Purkinje cell (primary cell): ENCODE data around the gene PCDHGC4. TPM values are rescaled to one million over a fixed set of nuclear protein-coding genes. Genes with fewer than 3 reads are reported as not detected.

Source experiments
- polyA plus RNA-seq: library from polyadenylated mRNA; unstranded; fragments of >200 nt; fragmentation: Nextera tagmentation; gene quantifications from 2 replicates; pipeline ENCODE4 v1.2.1, GENCODE V29; 2014

The PCDHGC4 gene
- 0.22 and 4.5 TPM in 2 replicates for polyA plus RNA-seq

GRCh38 chr5:141484641-141485311, at the start of gene PCDHGC4:
PCDHGC4 (plus strand) TSS chr5:141485030; CDS start chr5:141485174, 144 bp downstream.

GRCh38 chr5:141475625-141476131, 9.2 kb upstream of the PCDHGC4 start, which contains the start of gene PCDHGC3:
PCDHGC3 (plus strand) TSS chr5:141475966; CDS start chr5:141476117, 151 bp downstream.

GRCh38 chr5:141488591-141489561, 4.0 kb downstream of the PCDHGC4 start, which contains the start of gene PCDHGC5:
PCDHGC5 (plus strand) TSS chr5:141489081; CDS start chr5:141489241, 160 bp downstream.

Other genes with a start within 250 kb of the PCDHGC4 start
- gene PCDHB15, start 239.6 kb upstream of the PCDHGC4 start, polyA plus RNA-seq, result 28.7 and 30.0 TPM in 2 replicates
- gene SLC25A2, start 181.0 kb upstream of the PCDHGC4 start, polyA plus RNA-seq, result not detected in 2 replicates
- gene TAF7, start 164.2 kb upstream of the PCDHGC4 start, polyA plus RNA-seq, result 374 and 453 TPM in 2 replicates
- gene PCDHGA1, start 154.5 kb upstream of the PCDHGC4 start, polyA plus RNA-seq, result 0.69 TPM in 1 of 2 replicates, not detected in the other
- gene PCDHGA2, start 146.3 kb upstream of the PCDHGC4 start, polyA plus RNA-seq, result 1.9 TPM in 1 of 2 replicates, not detected in the other
- gene PCDHGA3, start 141.2 kb upstream of the PCDHGC4 start, polyA plus RNA-seq, result 1.3 and 4.3 TPM in 2 replicates
- gene PCDHGB1, start 134.9 kb upstream of the PCDHGC4 start, polyA plus RNA-seq, result not detected in 2 replicates
- 0.27 TPM in 1 of 2 replicates, not detected in the other for gene PCDHGA4, start 130.0 kb upstream of the PCDHGC4 start, polyA plus RNA-seq
- 0.08 and 2.9 TPM in 2 replicates for gene PCDHGB2, start 125.0 kb upstream of the PCDHGC4 start, polyA plus RNA-seq
- gene PCDHGA5, start 120.9 kb upstream of the PCDHGC4 start, polyA plus RNA-seq, result 2.2 and 2.5 TPM in 2 replicates
- gene PCDHGB3, start 114.8 kb upstream of the PCDHGC4 start, polyA plus RNA-seq, result 0.06 and 1.2 TPM in 2 replicates
- 0.30 and 0.60 TPM in 2 replicates for gene PCDHGA6, start 111.1 kb upstream of the PCDHGC4 start, polyA plus RNA-seq
- 0.73 and 1.8 TPM in 2 replicates for gene PCDHGA7, start 102.3 kb upstream of the PCDHGC4 start, polyA plus RNA-seq
- 1.8 and 2.1 TPM in 2 replicates for gene PCDHGB4, start 97.3 kb upstream of the PCDHGC4 start, polyA plus RNA-seq
- 0.11 and 0.13 TPM in 2 replicates for gene PCDHGA8, start 92.4 kb upstream of the PCDHGC4 start, polyA plus RNA-seq
- gene PCDHGB5, start 87.1 kb upstream of the PCDHGC4 start, polyA plus RNA-seq, result 0.32 TPM in 1 of 2 replicates, not detected in the other
- gene PCDHGA9, start 82.3 kb upstream of the PCDHGC4 start, polyA plus RNA-seq, result 1.1 and 1.9 TPM in 2 replicates
- 0.31 and 0.42 TPM in 2 replicates for gene PCDHGB6, start 77.0 kb upstream of the PCDHGC4 start, polyA plus RNA-seq
- gene PCDHGA10, start 72.0 kb upstream of the PCDHGC4 start, polyA plus RNA-seq, result 6.1 and 7.8 TPM in 2 replicates
- 0.35 TPM in 1 of 2 replicates, not detected in the other for gene PCDHGB7, start 67.4 kb upstream of the PCDHGC4 start, polyA plus RNA-seq
- gene PCDHGA11, start 64.0 kb upstream of the PCDHGC4 start, polyA plus RNA-seq, result 1.5 and 2.4 TPM in 2 replicates
- gene PCDHGA12, start 54.5 kb upstream of the PCDHGC4 start, polyA plus RNA-seq, result 3.6 and 4.3 TPM in 2 replicates
- 51.6 and 70.9 TPM in 2 replicates for gene PCDHGC3, start 9.1 kb upstream of the PCDHGC4 start, polyA plus RNA-seq
- gene PCDHGC5, start 4.1 kb downstream of the PCDHGC4 start, polyA plus RNA-seq, result 0.34 and 2.0 TPM in 2 replicates
- 2.2 and 2.4 TPM in 2 replicates for gene DIAPH1, start 134.0 kb downstream of the PCDHGC4 start, polyA plus RNA-seq
- gene HDAC3, start 151.8 kb downstream of the PCDHGC4 start, polyA plus RNA-seq, result 40.0 and 47.2 TPM in 2 replicates
- gene RELL2, start 152.0 kb downstream of the PCDHGC4 start, polyA plus RNA-seq, result 5.9 and 8.8 TPM in 2 replicates
- gene FCHSD1, start 166.4 kb downstream of the PCDHGC4 start, polyA plus RNA-seq, result 0.65 and 1.5 TPM in 2 replicates
- 0.55 and 0.83 TPM in 2 replicates for gene ARAP3, start 197.2 kb downstream of the PCDHGC4 start, polyA plus RNA-seq